HEK293 (cell line): Measurements from ENCODE around the gene PANX3.

ENCODE experiments used
- CTCF ChIA-PET: fragments of 350-600 bp; formaldehyde crosslinking; extraction: SDS; loops from one replicate; lab custom pipeline; 2021; ENCODE audit warnings: antibody characterized with exemption; lab: Yijun Ruan, JAX
- POLR2A ChIA-PET: fragments of 300-600 bp; formaldehyde crosslinking; extraction: SDS; loops from one replicate; lab custom pipeline; 2020; ENCODE audit warnings: antibody characterized with exemption, inconsistent platforms; lab: Yijun Ruan, JAX
- H3K27ac ChIP-seq: fragments of 200-500 bp; sonication (Bioruptor generic); 2 replicates; pipeline ENCODE4 v1.5.1; 2014; ENCODE audit warnings: low read depth, low read length, control low read depth, inconsistent platforms; ENCODE audit errors: extremely low read depth
- H3K36me3 ChIP-seq, 2 experiments: fragments of 200-500 bp in 1 of 2; sonication (Bioruptor generic) in 1 of 2; 1 replicate in 1 of 2; 2 replicates in 1 of 2; pipeline ENCODE4 v1.5.1; 2014 to 2017; ENCODE audit warnings: inconsistent platforms in 2 of 2, low read length in 2 of 2; ENCODE audit not compliant: control insufficient read depth in 2 of 2, insufficient read depth in 1 of 2
- H3K4me1 ChIP-seq: fragments of 200-500 bp; sonication (Bioruptor generic); 2 replicates; pipeline ENCODE4 v1.5.1; 2014; ENCODE audit warnings: mild to moderate bottlenecking, low read length, inconsistent platforms; ENCODE audit not compliant: control insufficient read depth, insufficient read depth
- H3K4me3 ChIP-seq: 2 replicates; pipeline ENCODE4 v1.5.1; 2011; ENCODE audit warnings: low read depth, mild to moderate bottlenecking, control low read depth, low read length, moderate library complexity
- H3K9me3 ChIP-seq: fragments of 200-500 bp; sonication (Bioruptor generic); 2 replicates; pipeline ENCODE4 v1.5.1; 2014; ENCODE audit warnings: low read depth, low read length, inconsistent platforms; ENCODE audit not compliant: control insufficient read depth, insufficient read depth
- KLF1 ChIP-seq: fragments of 450-650 bp; formaldehyde crosslinking; IDR thresholded peaks from 2 replicates; pipeline ENCODE4 v1.5.1; 2016; ENCODE audit warnings: missing biosample characterization, missing genetic modification characterization
- PRDM2 ChIP-seq: fragments of 450-650 bp; formaldehyde crosslinking; IDR thresholded peaks from 2 replicates; pipeline ENCODE4 v1.5.1; 2016; ENCODE audit warnings: missing biosample characterization, missing genetic modification characterization, borderline replicate concordance
- SP3 ChIP-seq: fragments of 450-650 bp; formaldehyde crosslinking; IDR thresholded peaks from 2 replicates; pipeline ENCODE4 v1.5.1; 2016; ENCODE audit warnings: missing biosample characterization, missing genetic modification characterization
- ZBTB44 ChIP-seq: fragments of 450-650 bp; IDR thresholded peaks from 2 replicates; pipeline ENCODE4 v1.5.1; 2018; ENCODE audit warnings: missing biosample characterization, mild to moderate bottlenecking, missing genetic modification characterization
- ZEB2 ChIP-seq: fragments of 450-650 bp; formaldehyde crosslinking; IDR thresholded peaks from 2 replicates; pipeline ENCODE4 v1.5.1; 2016; ENCODE audit warnings: missing biosample characterization, missing genetic modification characterization
- ZNF223 ChIP-seq: fragments of 450-650 bp; formaldehyde crosslinking; IDR thresholded peaks from 2 replicates; pipeline ENCODE4 v1.5.1; 2016; ENCODE audit warnings: missing biosample characterization, missing genetic modification characterization
- ZNF335 ChIP-seq: fragments of 450-650 bp; formaldehyde crosslinking; conservative IDR thresholded peaks from 2 replicates; pipeline ENCODE4 v1.5.1; 2016; ENCODE audit warnings: missing biosample characterization, missing genetic modification characterization
- ZNF394 ChIP-seq: fragments of 450-650 bp; formaldehyde crosslinking; IDR thresholded peaks from 2 replicates; pipeline ENCODE4 v1.5.1; 2016; ENCODE audit warnings: missing biosample characterization, missing genetic modification characterization, mild to moderate bottlenecking, moderate library complexity, borderline replicate concordance
- ZNF549 ChIP-seq: fragments of 450-650 bp; IDR thresholded peaks from 2 replicates; pipeline ENCODE4 v1.5.1; 2018; ENCODE audit warnings: missing biosample characterization, missing genetic modification characterization, mild to moderate bottlenecking, inconsistent platforms, moderate library complexity
- ZNF561 ChIP-seq: fragments of 450-650 bp; IDR thresholded peaks from 2 replicates; pipeline ENCODE4 v1.5.1; 2018; ENCODE audit warnings: missing biosample characterization, missing genetic modification characterization, borderline replicate concordance
- ZNF624 ChIP-seq: fragments of 450-650 bp; formaldehyde crosslinking; IDR thresholded peaks from 2 replicates; pipeline ENCODE4 v1.5.1; 2017; ENCODE audit warnings: missing biosample characterization, missing genetic modification characterization
- ZNF645 ChIP-seq: fragments of 450-650 bp; formaldehyde crosslinking; IDR thresholded peaks from 2 replicates; pipeline ENCODE4; 2016; ENCODE audit warnings: missing biosample characterization, missing genetic modification characterization
- ZNF777 ChIP-seq: fragments of 450-650 bp; formaldehyde crosslinking; IDR thresholded peaks from 2 replicates; pipeline ENCODE4 v1.5.1; 2017; ENCODE audit warnings: missing biosample characterization, missing genetic modification characterization, borderline replicate concordance
- ZNF792 ChIP-seq: fragments of 450-650 bp; formaldehyde crosslinking; IDR thresholded peaks from 2 replicates; pipeline ENCODE4 v1.5.1; 2016; ENCODE audit warnings: missing biosample characterization, missing genetic modification characterization
- ZXDB ChIP-seq: fragments of 450-650 bp; formaldehyde crosslinking; IDR thresholded peaks from 2 replicates; pipeline ENCODE4 v1.5.1; 2016; ENCODE audit warnings: missing biosample characterization, missing genetic modification characterization
- TF ChIP-seq, protein P1 (sequence below): fragments of 450-650 bp; formaldehyde crosslinking; IDR thresholded peaks from 2 replicates; pipeline ENCODE4 v1.5.1; 2016; ENCODE audit warnings: missing biosample characterization, missing genetic modification characterization

PANX3 gene

DNA sequence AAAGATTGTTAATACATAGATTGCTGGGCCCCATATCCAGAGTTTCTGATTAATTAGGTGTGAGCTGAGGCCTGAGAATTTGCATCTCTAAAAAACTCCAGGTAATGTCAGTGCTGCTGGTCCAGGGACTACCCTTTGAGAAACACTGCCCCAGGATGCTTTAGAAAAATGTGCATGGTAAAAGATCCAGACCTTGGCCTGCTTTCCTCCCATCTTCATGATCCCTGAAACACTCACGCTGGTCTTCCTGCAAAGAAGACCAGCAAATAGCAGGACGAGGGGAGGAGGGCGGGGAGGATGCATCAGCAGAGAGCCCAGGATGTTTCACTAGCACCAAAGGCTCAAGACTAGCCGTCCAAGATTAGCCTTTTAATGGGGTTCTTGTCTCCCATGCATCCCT, 41.5 kb upstream of the PANX3 start, which contains the start of gene OR8A1 (continued):
- no peak for TF ChIP-seq PRDM2 (tag by site-specific recombination)

- ChIA-PET CTCF (interaction anchor here (1.3 kb wide), 1 partner anchor 15 kb away, joined by 5 read pairs; no protein-coding TSS in a partner anchor), POLR2A (no interaction called here)
- TF ChIP-seq ZNF624 (tag by site-specific recombination) (no peak), ZNF549 (tag by site-specific recombination) (no peak), ZBTB44 (tag by site-specific recombination) (no peak), ZNF223 (tag by site-specific recombination) (no peak), KLF1 (tag by site-specific recombination) (no peak), ZEB2 (tag by site-specific recombination) (no peak), ZNF394 (tag by site-specific recombination) (no peak), ZNF335 (tag by site-specific recombination) (no peak), SP3 (no peak), ZNF645 (tag by site-specific recombination) (no peak), ZNF561 (tag by site-specific recombination) (no peak), ZNF777 (no peak), ZXDB (tag by site-specific recombination) (no peak), ZNF792 (tag by site-specific recombination) (no peak)
- TF ChIP-seq, protein P1, sequence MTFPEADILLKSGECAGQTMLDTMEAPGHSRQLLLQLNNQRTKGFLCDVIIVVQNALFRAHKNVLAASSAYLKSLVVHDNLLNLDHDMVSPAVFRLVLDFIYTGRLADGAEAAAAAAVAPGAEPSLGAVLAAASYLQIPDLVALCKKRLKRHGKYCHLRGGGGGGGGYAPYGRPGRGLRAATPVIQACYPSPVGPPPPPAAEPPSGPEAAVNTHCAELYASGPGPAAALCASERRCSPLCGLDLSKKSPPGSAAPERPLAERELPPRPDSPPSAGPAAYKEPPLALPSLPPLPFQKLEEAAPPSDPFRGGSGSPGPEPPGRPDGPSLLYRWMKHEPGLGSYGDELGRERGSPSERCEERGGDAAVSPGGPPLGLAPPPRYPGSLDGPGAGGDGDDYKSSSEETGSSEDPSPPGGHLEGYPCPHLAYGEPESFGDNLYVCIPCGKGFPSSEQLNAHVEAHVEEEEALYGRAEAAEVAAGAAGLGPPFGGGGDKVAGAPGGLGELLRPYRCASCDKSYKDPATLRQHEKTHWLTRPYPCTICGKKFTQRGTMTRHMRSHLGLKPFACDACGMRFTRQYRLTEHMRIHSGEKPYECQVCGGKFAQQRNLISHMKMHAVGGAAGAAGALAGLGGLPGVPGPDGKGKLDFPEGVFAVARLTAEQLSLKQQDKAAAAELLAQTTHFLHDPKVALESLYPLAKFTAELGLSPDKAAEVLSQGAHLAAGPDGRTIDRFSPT (tag by site-specific recombination): no peak
- H3K36me3 ChIP-seq: no peaks in the 10 kb centered on the region
- H3K9me3 ChIP-seq: no peaks in the 10 kb centered on the region
- H3K27ac ChIP-seq: no peak overlapping the region
- H3K4me1 ChIP-seq: no peaks in the 10 kb centered on the region
- H3K4me3 ChIP-seq: no peak overlapping the region
These were observed 41.1 kb upstream of the PANX3 start for GRCh38 chr11:124570160-124570559.
